DMS53 treated with DMSO at 0.1 percent for 48 hours (cell line): Measurements from ENCODE around the gene ZBTB7C.
"Not testable (repeated sequence)": the region's sequence is repeated elsewhere in the genome, so short reads cannot be mapped to it uniquely, and the experiment has no call there.

Experiments used
- DNase-seq: peaks from one replicate; lab custom pipeline; 2025; ENCODE audit not compliant: unreplicated experiment; lab: John Stamatoyannopoulos, UW

Gene ZBTB7C

DNA sequence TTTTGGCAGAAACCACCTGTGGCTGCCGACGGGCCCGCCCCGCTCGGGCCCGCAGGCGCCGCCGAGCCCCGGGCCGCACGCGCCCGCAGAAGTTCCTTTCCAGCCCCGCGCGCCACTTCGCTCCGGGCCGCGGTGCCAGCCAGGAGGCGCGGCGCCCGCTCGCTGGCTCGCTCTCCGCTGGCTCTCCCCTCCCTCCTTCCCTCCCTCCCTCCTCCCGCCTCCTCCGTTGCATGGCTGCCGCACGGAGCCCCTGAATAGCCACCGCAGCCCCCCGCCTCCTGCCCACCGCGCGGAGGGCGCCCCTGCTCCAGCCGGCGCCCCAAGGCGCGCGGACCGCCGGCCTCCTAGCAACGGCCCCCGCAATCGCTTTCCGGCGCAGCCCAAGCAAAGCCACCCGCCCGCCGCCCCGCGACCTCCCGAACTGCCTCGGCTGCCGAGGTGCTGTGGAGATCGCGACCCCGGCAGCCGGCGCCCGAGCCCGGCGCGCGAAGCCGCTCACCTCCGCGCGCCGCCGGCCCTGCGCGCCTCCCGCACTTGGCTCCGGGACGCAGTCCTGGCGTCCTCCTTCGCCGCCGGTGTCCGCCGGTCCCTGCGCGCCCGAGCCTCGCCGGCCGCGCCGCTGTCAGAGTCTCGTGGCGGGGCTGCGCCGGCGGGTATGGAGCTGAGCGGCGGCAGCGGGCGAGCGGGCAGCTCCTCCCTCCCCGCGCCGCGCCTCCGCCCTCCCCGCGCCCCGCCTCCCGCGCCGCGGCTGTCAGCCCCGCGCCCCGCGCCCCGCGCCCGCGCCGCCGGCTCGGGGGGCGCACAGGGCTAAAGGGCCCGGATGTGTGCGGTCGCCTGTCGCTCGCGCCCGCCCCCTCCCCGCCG is at the start of gene ZBTB7C:
Gene ZBTB7C, minus strand, starts transcription at position 657 of the 864 bp plus-strand sequence.
- DNase-seq, result peak; percentile 72

DNA sequence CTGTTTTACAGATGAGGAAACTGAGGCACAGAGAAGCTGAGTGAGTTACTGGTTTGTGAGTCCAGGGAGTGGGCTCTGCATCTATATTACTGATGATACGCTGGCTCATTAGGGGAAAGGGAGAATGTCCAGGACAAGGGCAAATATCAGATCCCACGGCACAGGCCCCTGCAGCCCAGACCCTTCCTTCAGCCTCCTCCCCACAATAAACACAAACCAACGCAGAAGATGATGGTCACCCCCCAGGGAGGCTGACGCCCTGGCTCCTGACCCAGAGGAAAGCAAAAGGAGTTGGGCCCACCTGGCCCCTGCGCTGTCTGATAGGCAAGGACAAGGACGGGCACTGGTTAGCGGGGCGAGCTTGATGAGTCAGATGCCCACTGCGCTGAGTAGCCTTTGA is 47.7 kb upstream of the ZBTB7C start:
- DNase-seq, result no peak

DNA sequence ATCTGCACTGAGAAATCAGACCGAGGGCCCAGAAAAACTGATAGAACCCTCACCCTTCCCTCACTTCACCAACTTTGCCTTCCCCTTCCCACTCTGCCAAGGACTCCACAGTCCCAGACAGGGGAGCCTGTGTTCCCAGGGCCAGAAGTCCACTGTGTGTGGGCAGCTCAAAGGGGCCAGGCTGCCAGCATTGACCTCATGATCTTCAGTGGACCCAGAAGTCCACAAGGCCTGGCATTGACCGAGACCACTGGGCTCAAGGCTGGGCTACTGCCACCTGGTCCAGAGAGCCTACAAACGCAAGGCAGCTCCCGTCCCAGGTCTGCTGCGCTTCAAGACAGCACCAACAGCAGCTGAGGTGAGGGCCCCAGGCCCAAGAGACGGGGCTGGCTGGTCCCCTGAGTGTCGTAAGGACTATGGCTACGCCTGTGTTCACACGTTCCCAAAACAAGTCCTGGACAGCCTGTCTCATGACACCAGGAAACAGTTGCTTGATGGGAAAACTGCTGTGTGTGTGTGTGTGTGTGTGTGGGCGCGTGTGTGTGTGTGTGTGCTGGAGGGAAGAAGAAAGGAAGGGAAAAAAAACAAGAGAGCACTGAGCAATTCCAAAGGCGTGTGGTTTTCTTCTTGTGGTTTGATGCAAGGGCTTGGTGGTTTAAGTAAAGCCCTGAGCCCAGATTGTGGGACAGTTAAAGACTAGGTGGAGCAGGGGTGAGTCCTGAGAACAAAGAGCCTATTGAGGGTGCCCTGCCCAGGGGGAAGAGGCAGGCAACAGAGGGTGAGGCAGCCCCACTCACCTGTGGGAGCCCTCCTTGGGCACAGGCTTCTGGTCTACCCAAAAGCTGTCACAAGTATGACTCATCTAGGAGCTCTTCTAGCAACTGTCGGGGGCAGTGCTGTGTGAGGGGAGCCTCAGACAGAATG is 46.6 kb upstream of the ZBTB7C start:
- no peak for DNase-seq

DNA sequence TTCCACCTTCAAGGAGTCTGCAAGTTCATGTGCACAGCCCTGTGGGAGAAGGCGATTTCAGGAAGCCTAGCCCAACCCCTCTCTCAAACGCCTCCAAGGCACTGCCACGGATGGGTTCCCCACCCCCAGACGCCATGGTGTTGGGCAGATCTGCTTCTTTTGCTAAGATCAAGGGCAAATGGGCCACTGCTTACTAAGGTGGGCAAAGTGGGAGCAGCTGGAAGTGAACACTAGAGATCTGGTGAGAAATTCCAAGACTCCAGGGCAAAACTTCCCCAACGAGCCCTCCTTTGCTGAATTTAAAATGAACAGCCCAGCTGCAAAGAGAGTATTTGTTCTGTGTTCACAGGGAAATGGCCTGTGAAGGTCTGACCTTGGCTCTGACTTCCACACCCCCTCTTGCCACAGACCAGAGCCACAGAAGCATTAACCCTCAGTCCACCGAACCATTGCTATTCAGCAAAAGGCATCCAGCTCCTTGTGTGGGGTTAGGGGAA is 45.1 kb upstream of the ZBTB7C start:
- DNase-seq, result no peak

DNA sequence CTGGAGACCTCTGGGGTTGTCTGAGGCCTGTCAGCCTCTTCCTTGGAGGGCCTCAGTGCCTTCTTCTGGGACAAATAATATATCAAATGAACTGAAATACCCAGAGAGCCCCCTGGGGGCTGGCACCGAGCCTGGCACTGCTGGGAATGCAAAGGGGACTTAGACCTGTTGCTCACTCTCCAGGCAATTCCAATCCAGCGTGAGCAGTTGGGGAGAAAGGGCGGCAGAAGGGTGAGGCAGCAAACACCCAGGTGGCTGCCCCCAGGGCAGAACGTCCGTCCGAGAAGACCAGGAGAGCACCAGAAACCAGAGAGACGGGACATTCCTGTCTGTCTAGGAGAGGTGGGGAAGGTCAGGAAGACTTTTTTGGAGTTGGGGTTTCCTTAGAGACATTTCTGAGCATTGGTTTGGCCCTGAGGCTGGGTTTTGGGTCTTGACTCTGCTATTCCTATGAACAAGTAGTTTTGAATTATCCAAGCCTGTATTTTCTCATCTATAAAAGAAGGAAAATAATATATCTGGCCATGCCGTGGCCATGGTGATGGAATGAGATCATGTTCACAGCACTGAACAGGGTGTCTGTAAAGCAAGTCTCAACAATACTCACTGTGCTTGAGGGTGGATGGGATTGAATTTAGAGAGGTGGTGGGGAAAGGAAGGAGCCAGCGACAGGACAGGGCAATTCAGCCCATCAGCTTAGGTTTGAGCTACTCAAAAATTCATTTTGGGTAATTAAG is 44.3 kb upstream of the ZBTB7C start:
- DNase-seq, result no peak

DNA sequence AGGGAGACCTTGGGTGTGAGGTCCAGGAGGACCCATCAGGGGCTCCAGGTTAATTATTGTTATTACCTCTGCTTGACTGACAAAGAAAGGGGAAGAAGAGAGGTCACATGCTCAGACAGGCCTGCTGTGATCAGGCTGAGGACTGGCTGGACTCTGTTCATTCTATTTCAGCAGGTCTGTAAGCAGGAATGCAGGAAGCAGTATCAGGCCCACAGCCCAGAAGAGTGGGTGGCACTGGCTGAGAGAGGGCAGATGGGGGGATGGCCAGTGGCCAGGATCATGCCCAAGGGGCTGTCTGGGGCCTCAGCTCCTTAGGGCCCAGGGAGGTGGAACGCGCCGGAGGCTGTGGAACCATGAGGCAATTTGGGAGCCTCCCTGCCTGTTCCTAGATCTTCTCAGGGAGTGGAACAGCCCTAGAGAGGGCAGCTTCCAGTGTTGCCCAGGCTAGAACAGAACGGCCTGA is 43.7 kb upstream of the ZBTB7C start:
- DNase-seq, result no peak

DNA sequence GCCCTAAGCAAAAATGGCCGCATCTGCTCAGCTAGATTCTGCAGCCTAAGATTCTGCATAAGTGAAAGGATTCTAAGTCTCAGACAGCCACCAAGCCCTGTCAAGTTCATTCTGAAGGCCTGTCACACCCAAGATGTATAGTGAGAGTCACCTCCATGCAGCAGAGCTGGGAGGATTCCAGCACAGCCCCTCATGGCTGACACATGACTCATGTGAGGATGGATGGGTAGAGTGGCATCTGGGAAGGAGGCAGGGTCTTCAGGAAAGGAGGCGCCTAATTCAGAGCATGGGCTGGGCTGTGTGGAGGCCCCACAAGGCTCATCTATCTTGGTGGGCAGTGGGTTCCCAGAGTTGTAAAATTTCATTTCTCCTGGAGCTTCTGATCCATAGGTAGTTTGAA is 41.5 kb upstream of the ZBTB7C start:
- no peak for DNase-seq

DNA sequence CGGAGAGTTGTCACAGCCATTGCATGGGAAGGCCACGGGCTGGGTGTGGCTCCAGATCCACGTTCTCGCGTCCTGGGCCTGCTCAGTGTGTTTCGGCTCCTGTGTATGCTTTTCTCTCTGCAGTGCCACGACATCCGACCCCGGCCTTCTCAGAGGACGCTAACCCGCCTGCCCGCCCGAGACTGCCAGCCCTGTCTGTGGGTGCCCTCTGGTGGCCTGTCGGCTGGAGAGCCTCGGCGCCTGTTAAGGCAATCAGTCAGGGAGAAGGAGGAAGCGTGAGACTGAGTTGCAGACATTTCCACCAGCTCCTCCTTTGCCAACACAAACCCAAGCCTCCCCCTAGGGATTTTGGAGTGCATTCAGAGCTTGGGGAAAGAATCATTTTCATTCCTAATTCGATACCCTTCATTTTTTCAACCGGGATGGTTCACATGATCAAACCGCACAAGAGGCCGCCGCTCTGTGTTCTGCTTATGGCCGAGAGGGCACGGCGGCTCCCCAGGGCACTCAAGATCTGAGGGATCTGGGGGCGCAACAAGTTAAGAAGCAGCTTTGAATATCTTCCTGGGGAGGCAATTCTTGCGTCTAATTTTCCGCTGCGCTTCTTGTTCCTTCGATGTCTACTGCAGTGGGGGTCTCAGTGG is 37.5 kb upstream of the ZBTB7C start:
- DNase-seq, result peak; percentile 97

DNA sequence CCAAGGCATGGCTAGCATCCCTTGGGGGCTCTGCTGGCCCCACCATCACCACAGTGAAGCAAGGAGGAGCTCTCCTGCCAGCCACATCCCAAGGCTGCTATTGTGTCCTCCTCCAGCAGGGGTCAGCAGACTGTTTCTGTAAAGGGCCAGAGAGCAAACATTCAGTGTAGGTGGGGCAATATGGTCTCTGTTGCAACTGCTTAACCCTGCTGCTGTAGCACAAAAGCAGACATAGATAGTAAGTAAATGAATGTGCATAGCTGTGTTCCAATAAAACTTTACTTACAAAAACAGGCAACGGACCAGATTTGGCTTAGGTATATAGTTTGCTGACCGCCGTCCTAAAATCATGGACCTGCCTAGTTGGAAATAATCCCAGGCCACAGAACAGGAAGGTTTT is 36.4 kb upstream of the ZBTB7C start:
- peak; percentile 87 for DNase-seq

DNA sequence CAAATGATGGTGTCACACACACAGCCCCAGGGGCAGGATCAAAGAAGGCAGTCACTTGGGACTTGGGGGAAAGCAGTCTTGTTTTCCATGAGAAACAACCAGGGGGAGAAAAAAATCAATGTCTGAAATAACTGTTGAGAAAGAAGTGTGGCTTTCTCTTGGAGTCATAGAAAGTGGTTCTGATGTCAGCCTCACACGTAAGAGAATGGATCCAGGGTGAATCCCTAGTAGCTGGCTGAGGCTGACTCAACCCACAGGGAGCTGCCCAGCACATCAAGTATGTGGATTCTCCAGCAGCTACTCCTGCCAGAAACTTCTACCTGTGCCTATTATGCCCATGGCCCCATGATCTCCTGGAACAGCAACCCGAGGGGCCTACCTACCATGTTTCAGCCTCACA is 33.6 kb upstream of the ZBTB7C start:
- DNase-seq, result no peak

DNA sequence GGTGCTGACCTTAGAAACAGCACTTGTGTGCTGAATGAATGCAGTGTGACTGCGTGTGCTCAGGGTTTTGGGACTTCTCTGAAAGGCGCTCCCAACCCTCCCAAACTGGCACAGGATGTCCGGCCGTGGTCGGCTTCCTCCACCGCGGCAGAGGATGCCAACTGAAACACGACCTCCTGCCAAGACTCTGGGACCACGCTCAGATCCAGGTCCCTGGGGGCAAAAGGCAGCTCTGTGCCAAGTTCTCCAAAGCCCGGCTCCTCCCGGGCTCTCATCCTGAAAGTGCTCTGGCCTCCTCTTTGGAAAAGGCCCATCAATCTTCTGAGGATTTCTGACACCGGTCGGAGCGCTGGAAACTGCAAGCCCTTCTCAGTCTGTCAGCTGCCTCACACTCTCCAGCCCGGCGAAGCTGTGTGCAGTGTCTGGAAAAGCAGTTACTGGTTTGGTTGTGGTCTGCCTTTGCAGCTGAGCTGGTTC is 32.3 kb upstream of the ZBTB7C start:
- DNase-seq, result no peak

DNA sequence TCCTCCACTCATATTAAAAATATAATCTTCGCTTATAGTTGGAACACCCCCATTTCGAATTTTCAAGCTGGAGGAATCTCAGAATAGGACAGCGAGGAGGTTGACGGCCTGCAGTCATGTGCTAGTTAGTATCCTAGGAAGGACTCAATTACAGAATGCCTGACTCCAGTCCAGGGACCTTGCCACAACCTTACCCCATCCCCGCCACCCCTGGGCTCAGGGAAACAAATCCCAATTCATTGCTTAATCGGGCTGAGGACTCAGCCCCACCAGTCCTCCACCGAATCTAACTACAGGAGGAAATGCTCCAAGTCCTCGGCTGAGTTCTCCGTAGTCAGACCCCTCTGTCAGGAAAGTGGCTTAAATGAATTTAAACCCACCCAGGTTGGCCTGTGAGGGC is 31.7 kb upstream of the ZBTB7C start:
- no peak for DNase-seq

DNA sequence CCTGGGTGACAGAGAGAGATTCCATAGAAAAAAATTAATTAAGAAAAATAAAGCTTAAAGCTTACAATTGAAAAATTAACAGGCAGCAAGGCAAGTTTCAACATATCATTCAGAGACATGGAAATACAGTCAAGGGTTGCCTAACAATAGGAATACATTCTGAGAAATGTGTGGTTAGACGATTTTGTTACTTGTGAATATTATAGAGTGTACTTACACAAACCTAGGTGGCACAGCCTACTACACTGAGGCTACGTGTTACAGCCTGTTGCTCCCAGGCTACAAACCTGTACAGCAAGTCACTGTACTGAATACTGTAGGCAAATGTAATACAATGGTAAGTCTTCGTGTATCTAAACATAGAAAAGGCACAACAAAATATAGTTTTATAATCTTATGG is 27.7 kb upstream of the ZBTB7C start:
- DNase-seq, result no peak

DNA sequence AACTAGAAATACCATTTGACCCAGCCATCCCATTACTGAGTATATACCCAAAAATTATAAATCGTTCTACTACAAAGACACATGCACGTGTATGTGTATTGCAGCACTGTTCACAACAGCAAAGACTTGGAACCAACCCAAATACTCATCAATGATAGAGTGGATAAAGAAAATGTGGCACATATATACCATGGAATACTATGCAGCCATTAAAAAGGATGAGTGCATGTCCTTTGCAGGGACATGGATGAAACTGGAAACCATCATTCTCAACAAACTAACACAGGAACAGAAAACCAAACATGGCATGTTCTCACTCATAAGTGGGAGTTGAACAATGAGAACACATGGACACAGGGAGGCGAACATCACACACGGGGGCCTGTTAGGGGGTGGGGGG is 25.2 kb upstream of the ZBTB7C start:
- not testable (repeated sequence) for DNase-seq

DNA sequence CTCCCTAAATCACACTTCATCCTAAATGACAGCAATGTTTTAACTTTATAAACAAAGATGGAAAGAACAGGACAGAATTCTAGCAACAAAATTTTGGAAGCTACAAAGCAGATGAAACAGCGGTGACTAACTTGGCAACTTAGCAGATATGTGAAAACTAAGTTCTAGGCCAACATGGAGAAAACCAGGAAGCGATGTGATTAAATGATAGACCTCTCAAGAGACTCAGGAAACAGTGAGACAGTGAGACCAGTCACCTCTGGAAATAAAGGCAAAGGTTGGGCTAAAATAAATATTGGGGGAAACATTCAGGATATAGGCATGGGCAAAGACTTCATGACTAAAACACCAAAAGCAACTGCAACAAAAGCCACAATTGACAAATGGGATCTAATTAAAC is 24.4 kb upstream of the ZBTB7C start:
- no peak for DNase-seq

DNA sequence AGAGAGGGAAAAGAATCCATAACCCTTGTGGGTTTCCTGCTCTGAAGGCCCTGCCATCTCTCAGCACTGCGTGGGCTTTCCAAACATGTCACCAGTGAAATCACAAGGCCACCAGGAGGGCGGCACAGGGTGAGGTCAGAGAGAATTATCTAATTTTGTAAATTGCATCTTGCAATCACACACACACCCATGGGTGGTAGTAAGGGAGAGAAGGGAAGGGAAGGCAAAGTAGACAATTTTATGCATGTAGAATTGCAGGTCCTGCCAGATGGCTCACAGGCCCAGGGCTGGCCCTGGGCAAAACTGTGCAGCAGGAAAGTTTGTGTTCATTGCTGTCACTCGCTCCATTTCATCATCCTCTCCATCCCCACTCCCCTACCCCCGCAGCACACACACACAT is 21.0 kb upstream of the ZBTB7C start:
- no peak for DNase-seq

DNA sequence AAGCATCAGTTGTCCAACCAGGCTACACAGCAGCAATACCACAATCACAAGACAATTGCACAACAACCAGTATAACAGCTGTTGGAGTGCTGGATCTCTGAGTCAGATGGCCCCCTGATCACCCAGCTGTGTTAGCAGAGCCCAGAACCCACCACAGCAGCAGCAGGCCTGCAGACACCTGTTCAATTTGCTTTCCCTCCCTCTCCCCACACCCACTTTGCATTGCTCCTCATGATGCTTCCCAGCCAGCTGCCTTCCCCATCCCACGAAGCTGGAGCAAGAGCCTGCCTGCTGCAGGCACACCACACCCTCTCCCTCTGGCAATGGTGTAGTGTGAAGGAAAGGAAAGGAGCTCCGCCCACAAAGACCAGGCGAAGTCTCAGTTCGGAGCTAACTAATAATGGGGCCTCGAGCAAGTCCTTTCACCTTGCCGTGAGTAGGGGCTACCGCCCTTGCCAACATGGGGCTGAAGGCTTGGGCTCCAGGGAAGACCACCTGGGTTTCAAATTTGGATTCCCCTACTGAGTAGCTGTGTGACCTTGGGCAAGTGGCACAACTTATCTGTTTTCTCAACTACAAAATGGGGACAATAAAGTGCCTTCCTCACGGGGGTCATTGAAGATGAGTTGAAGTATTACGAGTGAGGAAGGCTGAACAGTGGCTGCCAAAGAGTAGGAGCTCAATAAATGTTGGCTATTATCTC is 19.4 kb upstream of the ZBTB7C start:
- no peak for DNase-seq

DNA sequence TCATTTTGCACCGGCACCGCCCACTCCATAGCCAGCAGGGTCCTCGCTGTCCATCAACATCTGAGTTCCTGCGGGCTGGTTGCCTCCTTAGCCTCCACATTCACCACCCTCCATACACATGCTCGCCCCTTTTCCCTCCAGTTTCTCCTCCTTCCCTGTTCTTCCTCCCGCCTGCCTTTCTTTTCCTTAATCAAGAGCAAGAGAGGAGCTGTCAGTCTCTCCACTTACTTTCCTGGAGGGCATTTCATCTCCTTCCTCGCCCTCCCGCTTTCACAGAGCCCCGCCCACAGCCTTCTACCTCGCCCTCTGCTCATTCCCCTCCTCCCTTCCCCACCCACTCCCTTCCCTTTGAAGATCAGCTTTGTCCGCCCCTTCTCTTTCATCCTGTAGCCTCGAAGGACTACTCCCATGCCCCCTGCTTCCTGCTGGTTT is 13.8 kb upstream of the ZBTB7C start:
- no peak for DNase-seq

DNA sequence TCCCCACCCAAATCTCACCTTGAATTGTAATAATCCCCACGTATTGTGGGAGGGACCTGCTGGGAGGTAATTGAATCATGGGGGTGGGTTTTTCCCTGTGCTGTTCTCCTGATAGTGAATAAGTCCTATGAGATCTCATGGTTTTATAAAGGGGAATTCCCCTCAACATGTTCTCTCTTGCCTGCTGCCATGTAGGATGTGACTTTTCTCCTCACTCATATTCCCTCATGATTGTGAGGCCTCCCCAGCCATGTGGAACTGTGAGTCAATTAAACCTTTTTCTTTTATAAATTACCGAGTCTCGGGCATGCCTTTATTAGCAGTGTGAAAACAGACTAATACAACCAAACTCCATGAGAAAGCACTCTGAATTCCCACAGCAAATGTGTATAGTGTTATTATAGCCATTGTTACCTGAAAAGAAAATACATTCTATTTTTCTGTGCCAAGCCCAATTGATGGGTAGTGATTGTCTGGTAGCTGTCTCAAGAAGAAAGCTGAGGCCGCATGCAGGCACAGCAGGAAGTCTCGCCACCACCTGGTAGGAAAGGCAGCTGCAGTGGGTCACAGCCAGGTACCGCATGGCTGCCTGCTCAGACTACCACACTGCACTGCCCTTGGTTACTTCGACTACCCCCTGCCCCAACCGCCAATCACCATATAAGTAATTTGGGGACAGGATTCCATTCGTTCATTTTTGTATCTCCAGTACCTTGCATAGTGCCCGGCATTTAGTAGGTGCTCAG is 10.3 kb upstream of the ZBTB7C start:
- DNase-seq, result no peak
